Prostate gland (tissue), 2 donors: ENCODE measurements around the gene VPS26C.

Experiments
- CTCF ChIP-seq, 4 experiments: fragments of 200-600 bp in 2 of 4; fragments of 450-650 bp in 2 of 4; sonication (generic) in 2 of 4; IDR thresholded peaks; 1 replicate in 3 of 4; 2 replicates in 1 of 4; pipeline ENCODE4 v1.5.1; 2016 to 2019; ENCODE audit warnings: antibody characterized with exemption in 4 of 4, mild to moderate bottlenecking in 2 of 4, moderate library complexity in 2 of 4
- POLR2A ChIP-seq: fragments of 450-650 bp; IDR thresholded peaks from one replicate; pipeline ENCODE4 v1.6.1; 2016; ENCODE audit warnings: antibody characterized with exemption, mild to moderate bottlenecking
- POLR2AphosphoS5 ChIP-seq: sonication (generic); formaldehyde crosslinking; IDR thresholded peaks from one replicate; pipeline ENCODE4 v1.6.1; 2017; ENCODE audit warnings: antibody characterized with exemption

GRCh38 chr21:37231249-37231645 is 35.9 kb downstream of the VPS26C start:
- TF ChIP-seq POLR2A (no peak), CTCF (IDR thresholded peaks at IDR 0.05) (no peak), POLR2AphosphoS5 (no peak)
